H1 (cell line): Measurements from ENCODE around the gene ZBTB20. TPM values are rescaled to one million over a fixed set of nuclear protein-coding genes. Genes with fewer than 3 reads are reported as not detected.

Experiments used
- CTCF ChIA-PET: fragments of 300-600 bp; sonication (Branson Sonifier 250); formaldehyde crosslinking; loops from one replicate; lab custom pipeline; 2021; ENCODE audit not compliant: partially characterized antibody; lab: Charles Lee
- POLR2A ChIA-PET: fragments of 300-600 bp; sonication (Branson Sonifier 250); formaldehyde crosslinking; loops from one replicate; lab custom pipeline; 2021; ENCODE audit warnings: inconsistent platforms; ENCODE audit not compliant: partially characterized antibody; lab: Charles Lee
- DNase-seq, 2 experiments: peaks; one replicate each; pipeline versions ENCODE4 v3.0.0 to v3.0.0-alpha.2; 2010 to 2022; ENCODE audit warnings: low spot score in 2 of 2, low read depth in 1 of 2, mixed read lengths in 1 of 2
- FAIRE-seq: peaks from 2 replicates; lab custom pipeline; 2011; peaks lifted over from hg19 to GRCh38; lab: Jason Lieb, UNC
- H2AFZ ChIP-seq: 2 replicates; pipeline ENCODE4 v1.8.1; 2012; ENCODE audit warnings: low read length, inconsistent platforms
- H2AK5ac ChIP-seq: 2 replicates; pipeline ENCODE4 v1.6.1; 2013; ENCODE audit warnings: low read depth, low read length
- H2BK120ac ChIP-seq: replicated peaks from 2 replicates; pipeline ENCODE3; 2013; ENCODE audit warnings: low read depth, low read length, inconsistent platforms
- H2BK12ac ChIP-seq: 2 replicates; pipeline ENCODE4 v1.6.1; 2013; ENCODE audit warnings: low read depth, low read length
- H2BK15ac ChIP-seq: 2 replicates; pipeline ENCODE4 v1.6.1; 2013; ENCODE audit warnings: low read length
- H2BK20ac ChIP-seq: 2 replicates; pipeline ENCODE4 v1.6.1; 2013; ENCODE audit warnings: low read length
- H2BK5ac ChIP-seq: 2 replicates; pipeline ENCODE4 v1.6.1; 2013; ENCODE audit warnings: low read depth, low read length
- H3K14ac ChIP-seq: 2 replicates; pipeline ENCODE4 v1.6.1; 2013; ENCODE audit warnings: inconsistent platforms; ENCODE audit not compliant: insufficient read length
- H3K18ac ChIP-seq: 2 replicates; pipeline ENCODE4 v1.6.1; 2013; ENCODE audit warnings: low read length; ENCODE audit errors: extremely low read depth
- H3K23ac ChIP-seq: 2 replicates; pipeline ENCODE4 v1.6.1; 2013; ENCODE audit warnings: inconsistent platforms; ENCODE audit not compliant: insufficient read length
- H3K23me2 ChIP-seq: 2 replicates; pipeline ENCODE4 v1.6.1; 2013; ENCODE audit warnings: low read depth, low read length
- H3K27ac ChIP-seq: 2 replicates; pipeline ENCODE4 v1.6.1; 2011; ENCODE audit warnings: low read depth, low read length, inconsistent platforms
- H3K27me3 ChIP-seq, 4 experiments: replicated peaks in 1 of 4; 1 replicate in 1 of 4; 2 replicates in 3 of 4; pipeline versions ENCODE4 v1.6.1 to v1.8.1; 2011 to 2013; ENCODE audit warnings: low read length in 3 of 4, mild to moderate bottlenecking in 3 of 4, inconsistent platforms in 2 of 4, mixed read lengths in 2 of 4, moderate library complexity in 1 of 4; ENCODE audit not compliant: control insufficient read depth in 3 of 4, insufficient read depth in 3 of 4; ENCODE audit errors: extremely low read depth in 1 of 4
- H3K36me3 ChIP-seq, 4 experiments: 2 replicates each; pipeline versions ENCODE4 v1.6.1 to v1.8.1; 2011 to 2013; ENCODE audit warnings: mild to moderate bottlenecking in 4 of 4, low read length in 3 of 4, moderate library complexity in 2 of 4, control low read depth in 1 of 4, inconsistent platforms in 1 of 4; ENCODE audit not compliant: insufficient read depth in 4 of 4, control insufficient read depth in 2 of 4
- H3K4ac ChIP-seq: replicated peaks from 2 replicates; pipeline ENCODE3; 2013; ENCODE audit warnings: low read length, low read depth, mixed read lengths, inconsistent platforms; ENCODE audit not compliant: insufficient read length
- H3K4me1 ChIP-seq, 4 experiments: replicated peaks in 1 of 4; 1 replicate in 1 of 4; 2 replicates in 3 of 4; pipeline versions ENCODE4 v1.6.1 to v1.8.1; 2011 to 2013; ENCODE audit warnings: low read length in 3 of 4, inconsistent platforms in 2 of 4, mixed read lengths in 1 of 4; ENCODE audit not compliant: insufficient read depth in 4 of 4, control insufficient read depth in 3 of 4
- H3K4me2 ChIP-seq, 2 experiments: 2 replicates each; pipeline versions ENCODE4 v1.6.1 to v1.8.1; 2011 to 2013; ENCODE audit warnings: low read depth in 2 of 2, low read length in 2 of 2, control low read depth in 1 of 2, inconsistent platforms in 1 of 2, mild to moderate bottlenecking in 1 of 2; ENCODE audit not compliant: insufficient read depth in 1 of 2
- H3K4me3 ChIP-seq, 4 experiments: fragments of 200-600, 300-600 bp in 1 of 4; sonication (generic), shearing (Covaris generic), sonication (Bioruptor Twin) in 1 of 4; 2 replicates each; pipeline versions ENCODE4 v1.5.1 to v1.8.1; 2011 to 2016; ENCODE audit warnings: low read length in 4 of 4, low read depth in 3 of 4, control low read depth in 2 of 4, inconsistent platforms in 2 of 4, mild to moderate bottlenecking in 2 of 4, mixed read lengths in 1 of 4, moderate library complexity in 1 of 4; ENCODE audit not compliant: insufficient read depth in 2 of 4; ENCODE audit errors: extremely low read depth in 1 of 4
- H3K56ac ChIP-seq: replicated peaks from 2 replicates; pipeline ENCODE3; 2013; ENCODE audit warnings: low read depth, mild to moderate bottlenecking, mixed read lengths, low read length, inconsistent platforms; ENCODE audit not compliant: insufficient read length
- H3K79me1 ChIP-seq: 2 replicates; pipeline ENCODE4 v1.6.1; 2013; ENCODE audit warnings: low read depth, low read length, control low read depth
- H3K79me2 ChIP-seq, 2 experiments: 2 replicates each; pipeline versions ENCODE4 v1.6.1 to v1.8.1; 2012 to 2013; ENCODE audit warnings: low read length in 2 of 2, mild to moderate bottlenecking in 2 of 2, inconsistent platforms in 1 of 2; ENCODE audit not compliant: insufficient read depth in 2 of 2, control insufficient read depth in 1 of 2
- H3K9ac ChIP-seq, 4 experiments: replicated peaks in 1 of 4; 1 replicate in 1 of 4; 2 replicates in 3 of 4; pipeline versions ENCODE4 v1.6.1 to v1.8.1; 2011 to 2013; ENCODE audit warnings: low read depth in 3 of 4, low read length in 3 of 4, control low read depth in 2 of 4, mild to moderate bottlenecking in 2 of 4, moderate library complexity in 2 of 4, inconsistent platforms in 1 of 4; ENCODE audit errors: extremely low read depth in 1 of 4
- H3K9me3 ChIP-seq, 2 experiments: 2 replicates each; pipeline versions ENCODE4 v1.6.1 to v1.8.1; 2012 to 2013; ENCODE audit warnings: mild to moderate bottlenecking in 2 of 2, moderate library complexity in 2 of 2, control low read depth in 1 of 2, inconsistent platforms in 1 of 2, low read depth in 1 of 2, low read length in 1 of 2, mixed read lengths in 1 of 2; ENCODE audit not compliant: insufficient read depth in 2 of 2
- H4K20me1 ChIP-seq, 2 experiments: replicated peaks in 1 of 2; 2 replicates each; pipeline versions ENCODE3 to v1.8.1; 2011 to 2013; ENCODE audit warnings: inconsistent platforms in 2 of 2, low read length in 2 of 2, mild to moderate bottlenecking in 1 of 2; ENCODE audit not compliant: insufficient read depth in 2 of 2, control insufficient read depth in 1 of 2
- H4K5ac ChIP-seq: 2 replicates; pipeline ENCODE4 v1.6.1; 2013; ENCODE audit warnings: low read length, low read depth, mixed read lengths, inconsistent platforms; ENCODE audit not compliant: insufficient read length
- H4K8ac ChIP-seq: 2 replicates; pipeline ENCODE4 v1.8.0; 2013; ENCODE audit warnings: mild to moderate bottlenecking, moderate library complexity, low read length, inconsistent platforms; ENCODE audit not compliant: insufficient read depth; ENCODE audit errors: extremely low read depth
- H4K91ac ChIP-seq: replicated peaks from 2 replicates; pipeline ENCODE3; 2013; ENCODE audit warnings: low read length, mixed read lengths, inconsistent platforms; ENCODE audit not compliant: insufficient read length
- CHD2 ChIP-seq: IDR thresholded peaks from 2 replicates; pipeline ENCODE4 v1.6.1; 2012; ENCODE audit warnings: low read length, improper control_type of control experiment
- TEAD4 ChIP-seq: IDR thresholded peaks from 2 replicates; pipeline ENCODE4 v1.6.1; 2012; ENCODE audit warnings: low read depth, low read length, inconsistent platforms, mixed read lengths
- WGBS, 2 experiments: shearing (Covaris generic) in 1 of 2; methylation state at CpG; one replicate each; pipeline versions ENCODE4 v1.1.6 to v1.1.7; 2013 to 2015; ENCODE audit warnings: low lambda C conversion rate in 2 of 2, mixed read lengths in 2 of 2, inconsistent platforms in 1 of 2, low coverage in 1 of 2, missing lambda C conversion rate in 1 of 2; ENCODE audit not compliant: insufficient replicate concordance in 2 of 2, insufficient coverage in 1 of 2, insufficient read length in 1 of 2; ENCODE audit errors: extremely low coverage in 1 of 2, missing lambda C conversion rate in 1 of 2; 5-methylcytosine and 5-hydroxymethylcytosine counted together
- polyA plus RNA-seq, 7 experiments: library from polyadenylated mRNA; depleted of rRNA in 3 of 7; stranded (reverse) in 5 of 7; unstranded in 2 of 7; fragments of >200 nt in 5 of 7; fragments of 200-250 nt in 2 of 7; gene quantifications; 1 replicate in 5 of 7; 2 replicates in 1 of 7; 4 replicates in 1 of 7; pipeline versions ENCODE4 v1.2.1 to v1.2.3, GENCODE V29; 2011 to 2013; ENCODE audit warnings: missing spikeins in 2 of 7, mixed read lengths in 2 of 7
- total RNA-seq: library from RNA; stranded (reverse); fragmentation: NEBNext Ultra II Directional; extraction: Animal tissue kit (Norgen Biotek cat#: 25700); gene quantifications from 2 replicates; pipeline ENCODE4 v1.2.1, GENCODE V29; 2021

Gene ZBTB20
- total and polyA plus RNA-seq, 2 of the 8 experiments (the other 6 are each of a cell fraction or from before 2014, with no cell fraction given): 0.35 to 1.3 TPM

- no peaks in the 10 kb centered on the region for H3K79me1 ChIP-seq
- H3K36me3 ChIP-seq: no peaks in the 10 kb centered on the region
- no peak overlapping the region for H3K4ac ChIP-seq
- H3K4me3 ChIP-seq: no peak overlapping the region
- H3K9me3 ChIP-seq: no peaks in the 10 kb centered on the region
- H3K56ac ChIP-seq: no peak overlapping the region
- no peaks in the 10 kb centered on the region for H3K79me2 ChIP-seq
- H2AK5ac ChIP-seq: no peak overlapping the region
- no peak overlapping the region for H4K91ac ChIP-seq
- no peaks in the 10 kb centered on the region for H3K27me3 ChIP-seq
- DNase-seq (no peak), FAIRE-seq (no peak)
- ChIA-PET CTCF (interaction anchor here (5.2 kb wide), 1 partner anchor 8 kb away, joined by 30 read pairs; no protein-coding TSS in a partner anchor), POLR2A (no interaction called here)
- no peak overlapping the region for H3K9ac ChIP-seq
- peaks cover 0 to 11% (median 0%) of the 10 kb centered on the region in 4 experiments; a peak in 2 of 7 replicates for H3K4me1 ChIP-seq
- no peak overlapping the region for H2BK20ac ChIP-seq
- no peak for TF ChIP-seq CHD2
- TF ChIP-seq TEAD4: no peak
- no peak overlapping the region for H2BK5ac ChIP-seq
- H4K8ac ChIP-seq: no peak overlapping the region
- H3K18ac ChIP-seq: no peak overlapping the region
- 100% methylated on average over 1 of the region's 1 CpG; no CpG with 5 or more reads in 1 of the 2 experiments for WGBS, 2 experiments
- no peaks in the 10 kb centered on the region for H4K20me1 ChIP-seq
- H3K23me2 ChIP-seq: peaks cover 1% of the 10 kb centered on the region; the same call in 1 of the 2 replicates
- no peak overlapping the region for H2BK120ac ChIP-seq
- no peak overlapping the region for H2AFZ ChIP-seq
- H2BK15ac ChIP-seq: no peak overlapping the region
- H3K27ac ChIP-seq: no peak overlapping the region
- H3K14ac ChIP-seq: no peak overlapping the region
- H4K5ac ChIP-seq: no peak overlapping the region
- H2BK12ac ChIP-seq: no peak overlapping the region
- H3K23ac ChIP-seq: no peak overlapping the region
- H3K4me2 ChIP-seq: no peak overlapping the region
Measured at GRCh38 chr3:114518206-114518808, 628.8 kb downstream of the ZBTB20 start.
